K562 (cell line): ENCODE measurements around the gene UFC1. TPM values are rescaled to one million over a fixed set of nuclear protein-coding genes. Genes with fewer than 3 reads are reported as not detected.
A peak's percentile ranks its signal among the peaks of the same experiment; 100 is the strongest.

Source experiments
- CEBPZ ChIP-seq: fragments of 150-350 bp; IDR thresholded peaks from 2 replicates; pipeline ENCODE4 v1.6.1; 2014; ENCODE audit warnings: low read depth, mild to moderate bottlenecking, low read length, borderline replicate concordance
- DLX4 ChIP-seq: fragments of 250-450 bp; sonication (Bioruptor Pico); IDR thresholded peaks from 2 replicates; pipeline ENCODE4 v1.6.1; 2021; ENCODE audit warnings: mild to moderate bottlenecking
- ERF ChIP-seq: fragments of 450-650 bp; formaldehyde crosslinking; IDR thresholded peaks from 2 replicates; pipeline ENCODE4 v1.4.0; 2020; ENCODE audit warnings: mild to moderate bottlenecking, mixed read lengths
- FOSL1 ChIP-seq: fragments of 200-800 bp; sonication (Bioruptor generic); conservative IDR thresholded peaks from 2 replicates; pipeline ENCODE4 v1.6.1; 2016; ENCODE audit warnings: missing genetic modification characterization, missing compliant biosample characterization
- FUS ChIP-seq: fragments of 200-400 bp; formaldehyde crosslinking; optimal IDR thresholded peaks from 2 replicates; pipeline ENCODE3; 2017; ENCODE audit warnings: low read depth, low read length
- LEF1 ChIP-seq: fragments of 450-650 bp; IDR thresholded peaks from 2 replicates; pipeline ENCODE4 v1.6.1; 2016; ENCODE audit warnings: mild to moderate bottlenecking
- MED1 ChIP-seq: sonication (generic); formaldehyde crosslinking; IDR thresholded peaks from 2 replicates; pipeline ENCODE4 v1.8.1; 2023; ENCODE audit warnings: missing genetic modification reagents, borderline replicate concordance
- MTA1 ChIP-seq: fragments of 450-650 bp; IDR thresholded peaks from 2 replicates; pipeline ENCODE4 v1.6.1; 2017; ENCODE audit warnings: borderline replicate concordance
- MXD1 ChIP-seq: fragments of 250-450 bp; sonication (Bioruptor Pico); IDR thresholded peaks from 2 replicates; pipeline ENCODE4 v1.8.0; 2021; ENCODE audit warnings: borderline replicate concordance, mild to moderate bottlenecking, moderate library complexity; ENCODE audit not compliant: poor library complexity, severe bottlenecking
- NCOA1 ChIP-seq: fragments of 450-650 bp; IDR thresholded peaks from 2 replicates; pipeline ENCODE4 v1.6.1; 2016; ENCODE audit warnings: low read depth
- TBP ChIP-seq: optimal IDR thresholded peaks from 2 replicates; pipeline ENCODE3; 2011; ENCODE audit warnings: low read depth, low read length, improper control_type of control experiment
- TRIM28 ChIP-seq: fragments of 450-650 bp; IDR thresholded peaks from 2 replicates; pipeline ENCODE4 v1.6.1; 2017
- ZEB2 ChIP-seq: fragments of 450-650 bp; IDR thresholded peaks from 2 replicates; pipeline ENCODE4 v1.6.1; 2016
- ZFPM2 ChIP-seq: fragments of 250-450 bp; sonication (Bioruptor Pico); IDR thresholded peaks from 2 replicates; pipeline ENCODE4 v1.5.1; 2022; ENCODE audit warnings: mild to moderate bottlenecking
- ZNF354B ChIP-seq: fragments of 250-450 bp; sonication (Bioruptor Pico); IDR thresholded peaks from 2 replicates; pipeline ENCODE4 v1.4.0; 2020
- ZNF41 ChIP-seq: fragments of 250-450 bp; sonication (Bioruptor Pico); conservative IDR thresholded peaks from 2 replicates; pipeline ENCODE4 v1.4.0; 2020; ENCODE audit warnings: mild to moderate bottlenecking
- ZNF449 ChIP-seq: fragments of 250-450 bp; sonication (Bioruptor Pico); IDR thresholded peaks from 2 replicates; pipeline ENCODE4 v1.8.0; 2022; ENCODE audit warnings: moderate library complexity, mild to moderate bottlenecking, inconsistent platforms
- ZNF511 ChIP-seq: sonication (generic); formaldehyde crosslinking; IDR thresholded peaks from 2 replicates; pipeline ENCODE4 v1.8.0; 2022; ENCODE audit warnings: mild to moderate bottlenecking, missing genetic modification reagents
- ZNF644 ChIP-seq: fragments of 200-800 bp; sonication (Bioruptor generic); IDR thresholded peaks from 2 replicates; pipeline ENCODE4 v1.6.1; 2016; ENCODE audit warnings: low read depth, missing genetic modification characterization, missing compliant biosample characterization
- ZNF695 ChIP-seq: fragments of 450-650 bp; formaldehyde crosslinking; IDR thresholded peaks from 2 replicates; pipeline ENCODE4 v1.4.0; 2020; ENCODE audit warnings: mild to moderate bottlenecking, moderate library complexity
- polyA plus RNA-seq, 8 experiments: library from polyadenylated mRNA; depleted of rRNA in 4 of 8; stranded (reverse) in 5 of 8; unstranded in 3 of 8; fragments of >200 nt; fragmentation: Nextera tagmentation in 2 of 8; fragmentation: Illumina TruSeq in 1 of 8; extraction: Ambion mirVana in 2 of 8; extraction: Trizol in 1 of 8; gene quantifications; 2 replicates each; pipeline versions ENCODE4 v1.2.1 to v1.2.3, GENCODE V29; 2011 to 2014; ENCODE audit warnings: inconsistent platforms in 1 of 8, missing spikeins in 1 of 8
- total RNA-seq, 7 experiments: library from RNA; depleted of rRNA in 6 of 7; stranded (reverse); fragments of >200 nt in 6 of 7; fragmentation: Illumina TruSeq in 2 of 7; extraction: Trizol in 2 of 7; gene quantifications; 2 replicates each; pipeline versions ENCODE4 v1.2.1 to v1.2.3, GENCODE V29; 2011 to 2021; ENCODE audit warnings: low replicate concordance in 1 of 7
- TF ChIP-seq, protein P1 (sequence below): sonication (generic); formaldehyde crosslinking; IDR thresholded peaks from 2 replicates; pipeline ENCODE4 v1.8.0; 2022; ENCODE audit warnings: missing genetic modification reagents, mild to moderate bottlenecking, borderline replicate concordance

UFC1 gene
- total and polyA plus RNA-seq, 9 of the 15 experiments (the other 6 are each of a cell fraction or from before 2014, with no cell fraction given) = 92.8 to 220 (median 161) TPM

DNA sequence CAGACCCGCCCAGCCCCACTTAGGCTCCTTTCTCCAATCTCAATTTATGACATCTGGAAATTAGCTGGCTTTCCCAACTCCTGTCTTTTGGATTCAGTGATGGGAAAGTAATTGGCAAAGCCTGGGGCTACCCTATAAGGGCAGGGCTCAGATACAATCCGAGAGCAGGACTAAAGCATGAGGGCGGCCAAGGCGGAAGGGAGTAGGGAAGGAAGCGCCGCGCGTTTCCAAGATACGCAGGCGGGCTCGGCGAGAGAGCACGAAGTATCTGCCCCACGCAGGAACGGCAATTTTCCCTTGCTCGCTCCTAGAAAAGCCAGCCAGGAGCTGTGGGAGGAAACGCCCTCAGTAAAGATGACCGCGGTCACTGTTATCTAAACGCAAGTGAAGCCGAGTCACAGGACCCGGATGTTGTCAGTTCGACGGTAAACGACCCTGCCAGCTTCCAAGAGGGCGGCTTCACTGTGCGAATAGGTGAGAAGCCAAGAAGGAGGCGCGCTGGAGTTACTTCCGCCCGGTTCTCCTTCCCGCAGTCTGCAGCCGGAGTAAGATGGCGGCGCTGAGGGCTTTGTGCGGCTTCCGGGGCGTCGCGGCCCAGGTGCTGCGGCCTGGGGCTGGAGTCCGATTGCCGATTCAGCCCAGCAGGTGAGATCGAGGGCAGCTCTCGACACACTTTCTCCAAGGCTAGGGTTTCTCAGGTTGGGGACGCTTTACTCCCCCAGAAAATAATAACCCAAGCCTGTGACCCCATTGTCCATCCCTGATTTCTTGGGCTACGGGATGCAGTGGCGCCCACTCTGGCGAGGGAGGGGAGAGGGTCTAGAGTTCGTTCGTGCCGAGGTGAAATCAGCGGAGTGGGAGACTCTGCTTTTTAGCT is 48.3 kb downstream of the UFC1 start, which contains the start of gene NDUFS2 (continued):
- peak; percentile 78 for TF ChIP-seq ZEB2
- TF ChIP-seq, protein P1, sequence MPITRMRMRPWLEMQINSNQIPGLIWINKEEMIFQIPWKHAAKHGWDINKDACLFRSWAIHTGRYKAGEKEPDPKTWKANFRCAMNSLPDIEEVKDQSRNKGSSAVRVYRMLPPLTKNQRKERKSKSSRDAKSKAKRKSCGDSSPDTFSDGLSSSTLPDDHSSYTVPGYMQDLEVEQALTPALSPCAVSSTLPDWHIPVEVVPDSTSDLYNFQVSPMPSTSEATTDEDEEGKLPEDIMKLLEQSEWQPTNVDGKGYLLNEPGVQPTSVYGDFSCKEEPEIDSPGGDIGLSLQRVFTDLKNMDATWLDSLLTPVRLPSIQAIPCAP (CRISPR knock-in tag) = no peak
- TF ChIP-seq MED1 = no peak
- no peak for TF ChIP-seq NCOA1
- TF ChIP-seq ERF (CRISPR knock-in tag) = 0 out of 2 replicates have a peak, but pooled peaks have one; percentile 8
- no peak for TF ChIP-seq LEF1
- TF ChIP-seq ZFPM2 = no peak
- no peak for TF ChIP-seq TRIM28
- no peak for TF ChIP-seq ZNF449
- TF ChIP-seq FUS = no peak
- 0 out of 2 replicates have a peak, but pooled peaks have one; percentile 14 for TF ChIP-seq MTA1
- peak; percentile 49 for TF ChIP-seq ZNF511
- TF ChIP-seq DLX4 (CRISPR knock-in tag) = no peak
- TF ChIP-seq CEBPZ = no peak
- no peak for TF ChIP-seq MXD1 (CRISPR knock-in tag)
- peak; percentile 92 for TF ChIP-seq TBP
- 0 out of 2 replicates have a peak, but pooled peaks have one; percentile 20 for TF ChIP-seq FOSL1
- TF ChIP-seq ZNF41 (CRISPR knock-in tag) = peak; percentile 58; the same call in 1 of the 2 replicates
- no peak for TF ChIP-seq ZNF354B (CRISPR knock-in tag)
- no peak; the same call in 1 of the 2 replicates for TF ChIP-seq ZNF644 (tag)
- no peak for TF ChIP-seq ZNF695 (CRISPR knock-in tag)
